ENCODE measurements around the gene PERM1. TPM values are rescaled to one million over a fixed set of nuclear protein-coding genes. Genes with fewer than 3 reads are reported as not detected.

Gene PERM1
- total RNA-seq, 1 experiment from 2014 or later, result not detected

DNA sequence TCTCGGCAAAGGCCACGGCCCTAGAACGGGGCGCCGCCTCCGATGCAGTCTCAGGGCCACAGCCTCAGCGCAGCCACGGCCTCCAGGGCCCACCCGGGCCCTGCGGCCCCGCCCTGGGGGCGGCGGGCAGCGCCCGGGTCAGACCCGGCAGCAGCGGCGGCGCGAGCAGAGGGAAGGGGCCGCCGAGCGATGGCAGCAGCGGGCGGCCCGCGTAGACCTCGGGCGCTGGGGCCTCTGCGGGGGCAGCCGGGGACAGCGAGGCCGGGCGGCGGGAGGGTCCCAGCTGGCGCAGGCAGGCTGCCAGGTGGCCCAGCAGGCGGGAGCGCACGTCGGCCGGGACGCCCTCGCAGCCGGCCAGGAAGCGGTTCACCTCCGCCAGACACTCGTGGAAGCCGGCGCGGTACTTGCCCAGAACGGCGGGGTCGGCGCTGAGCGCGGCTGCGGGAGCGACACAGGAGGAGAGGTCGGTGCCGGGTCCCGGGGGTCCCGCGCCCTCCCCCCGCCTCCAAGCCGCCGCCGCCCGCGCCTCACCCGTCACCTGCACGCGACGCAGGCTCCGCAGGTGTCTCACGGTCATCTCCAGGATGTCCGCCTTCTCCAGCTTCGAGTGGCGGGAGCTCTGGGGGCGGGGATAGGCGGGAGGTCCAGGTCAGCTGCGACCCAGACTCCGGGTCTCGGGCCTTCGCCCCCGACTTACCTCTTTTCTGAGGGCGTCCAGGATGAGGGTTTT, 17.3 kb upstream of the PERM1 start:
- ChIA-PET POLR2A (interaction anchor here (0.8 to 1.4 kb wide), 3 partner anchors 12 to 65 kb away, joined by 3 to 5 read pairs (median 4); partner anchors contain the start of gene ISG15), CTCF (interaction anchor here (0.5 to 0.9 kb wide), 3 partner anchors 14 to 47 kb away, joined by 3 to 7 read pairs (median 4); no protein-coding TSS in a partner anchor)
- Mint-ChIP-seq H3K36me3 (ENCODE audit: insufficient read depth, unreplicated experiment) (no peaks in the 10 kb centered on the region), H3K27me3 (ENCODE audit: insufficient read depth, unreplicated experiment) (no peaks in the 10 kb centered on the region), H3K4me1 (ENCODE audit: insufficient read depth, unreplicated experiment) (peaks cover 13% of the 10 kb centered on the region), H3K4me3 (ENCODE audit: unreplicated experiment) (peak overlapping the region; percentile 82), H3K27ac (ENCODE audit: low read depth, unreplicated experiment) (no peak overlapping the region), H3K9me3 (ENCODE audit: unreplicated experiment) (no peaks in the 10 kb centered on the region)
- DNase-seq (ENCODE audit: unreplicated experiment), result peak; percentile 38
- TF ChIP-seq, protein P1, sequence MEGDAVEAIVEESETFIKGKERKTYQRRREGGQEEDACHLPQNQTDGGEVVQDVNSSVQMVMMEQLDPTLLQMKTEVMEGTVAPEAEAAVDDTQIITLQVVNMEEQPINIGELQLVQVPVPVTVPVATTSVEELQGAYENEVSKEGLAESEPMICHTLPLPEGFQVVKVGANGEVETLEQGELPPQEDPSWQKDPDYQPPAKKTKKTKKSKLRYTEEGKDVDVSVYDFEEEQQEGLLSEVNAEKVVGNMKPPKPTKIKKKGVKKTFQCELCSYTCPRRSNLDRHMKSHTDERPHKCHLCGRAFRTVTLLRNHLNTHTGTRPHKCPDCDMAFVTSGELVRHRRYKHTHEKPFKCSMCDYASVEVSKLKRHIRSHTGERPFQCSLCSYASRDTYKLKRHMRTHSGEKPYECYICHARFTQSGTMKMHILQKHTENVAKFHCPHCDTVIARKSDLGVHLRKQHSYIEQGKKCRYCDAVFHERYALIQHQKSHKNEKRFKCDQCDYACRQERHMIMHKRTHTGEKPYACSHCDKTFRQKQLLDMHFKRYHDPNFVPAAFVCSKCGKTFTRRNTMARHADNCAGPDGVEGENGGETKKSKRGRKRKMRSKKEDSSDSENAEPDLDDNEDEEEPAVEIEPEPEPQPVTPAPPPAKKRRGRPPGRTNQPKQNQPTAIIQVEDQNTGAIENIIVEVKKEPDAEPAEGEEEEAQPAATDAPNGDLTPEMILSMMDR (IDR thresholded peaks at IDR 0.05; ENCODE audit: unreplicated experiment), result peak; percentile 8
- intact Hi-C loops (cut with micrococcal nuclease), result no loop called here
- BruUV-seq (replicated peaks), result TSS peak; percentile 58

DNA sequence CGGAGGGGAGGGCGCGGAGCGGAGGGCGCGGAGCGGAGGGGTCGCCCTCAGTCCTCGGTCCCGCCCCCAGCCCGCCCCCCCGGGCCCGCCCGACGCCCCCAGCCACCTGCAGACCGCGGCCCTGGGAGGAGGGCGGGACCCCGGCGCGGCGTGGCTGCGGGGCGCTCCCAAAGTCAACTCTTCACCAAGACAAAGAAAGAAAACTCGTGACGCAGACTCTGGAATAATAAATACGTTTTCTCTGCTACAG, 16.8 kb upstream of the PERM1 start:
- Mint-ChIP-seq H3K9me3 (ENCODE audit: unreplicated experiment) (no peaks in the 10 kb centered on the region), H3K36me3 (ENCODE audit: insufficient read depth, unreplicated experiment) (no peaks in the 10 kb centered on the region), H3K4me1 (ENCODE audit: insufficient read depth, unreplicated experiment) (peaks cover 13% of the 10 kb centered on the region), H3K4me3 (ENCODE audit: unreplicated experiment) (peak overlapping the region; percentile 82), H3K27me3 (ENCODE audit: insufficient read depth, unreplicated experiment) (no peaks in the 10 kb centered on the region), H3K27ac (ENCODE audit: low read depth, unreplicated experiment) (no peak overlapping the region)
- intact Hi-C loops (cut with micrococcal nuclease), result no loop called here
- POLR2A ChIA-PET, result interaction anchor here (1.1 kb wide), 1 partner anchor 12 kb away, joined by 3 read pairs; no protein-coding TSS in a partner anchor
- DNase-seq (ENCODE audit: unreplicated experiment), result no peak
- BruUV-seq (replicated peaks), result no TSS peak
- CTCF ChIA-PET, result interaction anchor here (0.7 to 0.9 kb wide), 2 partner anchors 14 to 16 kb away, joined by 3 to 7 read pairs; no protein-coding TSS in a partner anchor
- TF ChIP-seq, protein P1 (IDR thresholded peaks at IDR 0.05; ENCODE audit: unreplicated experiment), result no peak

DNA sequence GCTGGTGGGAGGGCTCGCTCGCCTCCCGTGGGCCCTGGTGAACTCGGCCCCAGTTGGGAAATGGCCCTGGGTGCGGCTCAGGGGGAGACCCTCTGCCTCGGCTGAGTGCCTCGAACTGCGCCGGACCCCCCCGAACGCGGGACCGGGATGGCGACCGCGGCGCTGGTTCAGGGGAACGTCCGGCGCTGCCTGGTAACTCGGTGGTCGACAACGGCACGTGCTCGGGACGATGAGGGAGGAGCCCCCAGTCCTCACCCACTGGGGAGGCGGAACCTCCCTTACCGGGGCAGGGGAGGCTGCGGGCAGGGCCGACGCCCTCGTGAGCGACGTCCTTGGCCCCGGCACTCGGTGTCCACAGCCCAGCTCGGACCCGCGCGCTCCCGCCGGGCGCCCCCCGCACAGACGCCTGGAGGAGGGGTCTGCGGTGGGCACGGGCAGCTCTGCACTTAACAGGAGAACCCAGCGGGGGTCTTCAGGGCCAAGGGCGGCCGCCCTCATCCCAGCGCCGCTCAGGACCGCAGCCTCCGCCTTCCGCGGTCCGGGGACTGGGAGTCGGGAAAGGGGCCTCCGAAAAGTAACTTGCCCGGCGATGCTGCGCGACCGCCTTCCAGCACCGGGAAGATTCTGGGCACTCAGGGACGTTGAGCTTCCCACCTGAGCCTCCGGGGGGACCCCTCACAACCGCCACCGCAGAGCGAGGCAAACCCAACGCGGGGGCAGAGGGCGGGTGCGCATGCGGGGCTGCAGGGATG, 16.3 kb upstream of the PERM1 start:
- H3K4me3 Mint-ChIP-seq (ENCODE audit: unreplicated experiment), result peak overlapping the region; percentile 82
- ChIA-PET CTCF (interaction anchor here (0.6 to 0.7 kb wide), 2 partner anchors 13 to 370 kb away, joined by 3 to 7 read pairs; no protein-coding TSS in a partner anchor), POLR2A (interaction anchor here (1.1 kb wide), 1 partner anchor 13 kb away, joined by 3 read pairs; no protein-coding TSS in a partner anchor)
- H3K36me3 Mint-ChIP-seq (ENCODE audit: insufficient read depth, unreplicated experiment), result no peaks in the 10 kb centered on the region
- intact Hi-C loops (cut with micrococcal nuclease), result no loop called here
- peaks cover 13% of the 10 kb centered on the region for H3K4me1 Mint-ChIP-seq (ENCODE audit: insufficient read depth, unreplicated experiment)
- BruUV-seq (replicated peaks), result no TSS peak
- TF ChIP-seq, protein P1 (IDR thresholded peaks at IDR 0.05; ENCODE audit: unreplicated experiment), result no peak
- DNase-seq (ENCODE audit: unreplicated experiment), result no peak
- no peaks in the 10 kb centered on the region for H3K9me3 Mint-ChIP-seq (ENCODE audit: unreplicated experiment)
- no peaks in the 10 kb centered on the region for H3K27me3 Mint-ChIP-seq (ENCODE audit: insufficient read depth, unreplicated experiment)
- no peak overlapping the region for H3K27ac Mint-ChIP-seq (ENCODE audit: low read depth, unreplicated experiment)

DNA sequence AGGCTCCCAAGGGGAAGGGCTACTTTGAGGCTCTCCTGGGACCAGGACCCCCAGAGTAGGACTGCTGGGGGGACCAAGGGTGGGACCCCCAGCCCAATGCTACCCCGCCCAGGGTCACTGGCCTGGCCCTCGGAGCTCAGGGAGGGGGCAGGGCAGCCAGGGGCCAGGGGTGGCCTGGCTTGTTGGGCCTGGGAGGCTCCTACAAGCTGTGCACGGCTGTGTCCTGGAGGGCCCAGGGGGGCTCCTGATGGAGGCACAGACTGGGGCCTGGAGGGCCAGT, 15.8 kb upstream of the PERM1 start:
- H3K9me3 Mint-ChIP-seq (ENCODE audit: unreplicated experiment), result peaks cover 1% of the 10 kb centered on the region
- no TSS peak for BruUV-seq (replicated peaks)
- POLR2A ChIA-PET, result interaction anchor here (0.6 kb wide), 1 partner anchor 31 kb away, joined by 3 read pairs; the partner anchor contains the start of gene PLEKHN1
- H3K27ac Mint-ChIP-seq (ENCODE audit: low read depth, unreplicated experiment), result no peak overlapping the region
- H3K36me3 Mint-ChIP-seq (ENCODE audit: insufficient read depth, unreplicated experiment), result no peaks in the 10 kb centered on the region
- peaks cover 13% of the 10 kb centered on the region for H3K4me1 Mint-ChIP-seq (ENCODE audit: insufficient read depth, unreplicated experiment)
- intact Hi-C loops (cut with micrococcal nuclease), result no loop called here
- TF ChIP-seq, protein P1 (IDR thresholded peaks at IDR 0.05; ENCODE audit: unreplicated experiment), result no peak
- H3K27me3 Mint-ChIP-seq (ENCODE audit: insufficient read depth, unreplicated experiment), result no peaks in the 10 kb centered on the region
- CTCF ChIA-PET, result interaction anchor here (0.6 to 1.1 kb wide), 2 partner anchors 13 to 371 kb away, joined by 3 to 5 read pairs; no protein-coding TSS in a partner anchor
- DNase-seq (ENCODE audit: unreplicated experiment), result no peak
- H3K4me3 Mint-ChIP-seq (ENCODE audit: unreplicated experiment), result no peak overlapping the region
